ENCODE measurements around the gene PTPRD.
"Not testable (repeated sequence)": the region's sequence is repeated elsewhere in the genome, so short reads cannot be mapped to it uniquely, and the experiment has no call there.

PTPRD gene

GRCh38 chr9:9004810-9005209, 1608.0 kb downstream of the PTPRD start:
- Mint-ChIP-seq H3K36me3 (ENCODE audit: low read depth) (no peaks in the 10 kb centered on the region), H3K27ac (no peak overlapping the region), H3K4me1 (no peaks in the 10 kb centered on the region), H3K9me3 (peaks cover 3% of the 10 kb centered on the region), H3K4me3 (no peak overlapping the region), H3K27me3 (no peaks in the 10 kb centered on the region)
- DNase-seq (no peak), ATAC-seq (no peak)

- Mint-ChIP-seq H3K27me3 (no peaks in the 10 kb centered on the region), H3K9me3 (peaks cover 3% of the 10 kb centered on the region), H3K36me3 (ENCODE audit: low read depth) (no peaks in the 10 kb centered on the region), H3K27ac (no peak overlapping the region), H3K4me1 (no peaks in the 10 kb centered on the region), H3K4me3 (no peak overlapping the region)
- DNase-seq (no peak), ATAC-seq (no peak)
Measured at GRCh38 chr9:9002826-9003583, 1609.8 kb downstream of the PTPRD start.

- ATAC-seq (no peak), DNase-seq (no peak)
- H3K9me3 Mint-ChIP-seq, result no peaks in the 10 kb centered on the region
- H3K4me1 Mint-ChIP-seq, result no peaks in the 10 kb centered on the region
- H3K4me3 Mint-ChIP-seq, result no peak overlapping the region
- H3K27me3 Mint-ChIP-seq, result peaks cover 2% of the 10 kb centered on the region
- no peak overlapping the region for H3K27ac Mint-ChIP-seq
- no peaks in the 10 kb centered on the region for H3K36me3 Mint-ChIP-seq (ENCODE audit: low read depth)
Measured at GRCh38 chr9:8980496-8981013, 1632.2 kb downstream of the PTPRD start.

GRCh38 chr9:8978334-8978733, 1634.5 kb downstream of the PTPRD start:
- Mint-ChIP-seq H3K27me3 (peaks cover 2% of the 10 kb centered on the region), H3K9me3 (no peaks in the 10 kb centered on the region), H3K27ac (no peak overlapping the region), H3K36me3 (ENCODE audit: low read depth) (no peaks in the 10 kb centered on the region), H3K4me1 (no peaks in the 10 kb centered on the region), H3K4me3 (no peak overlapping the region)
- ATAC-seq, result no peak
- DNase-seq, result no peak

- H3K27ac Mint-ChIP-seq; H3K4me3 Mint-ChIP-seq; H3K36me3 Mint-ChIP-seq (ENCODE audit: low read depth); H3K27me3 Mint-ChIP-seq; DNase-seq; H3K4me1 Mint-ChIP-seq; ATAC-seq: not testable (repeated sequence)
- peaks cover 15% of the 10 kb centered on the region for H3K9me3 Mint-ChIP-seq
Measured at GRCh38 chr9:8968350-8968749, 1644.5 kb downstream of the PTPRD start.

- H3K27me3 Mint-ChIP-seq, result no peaks in the 10 kb centered on the region
- DNase-seq (no peak), ATAC-seq (no peak)
- no peak overlapping the region for H3K4me3 Mint-ChIP-seq
- H3K4me1 Mint-ChIP-seq, result no peaks in the 10 kb centered on the region
- H3K9me3 Mint-ChIP-seq, result peaks cover 7% of the 10 kb centered on the region
- no peak overlapping the region for H3K27ac Mint-ChIP-seq
- H3K36me3 Mint-ChIP-seq (ENCODE audit: low read depth), result no peaks in the 10 kb centered on the region
Measured at GRCh38 chr9:8963885-8964284, 1648.9 kb downstream of the PTPRD start.

GRCh38 chr9:8962084-8962483, 1650.7 kb downstream of the PTPRD start:
- Mint-ChIP-seq H3K27me3 (no peaks in the 10 kb centered on the region), H3K4me3 (no peak overlapping the region), H3K27ac (no peak overlapping the region), H3K4me1 (no peaks in the 10 kb centered on the region), H3K9me3 (peaks cover 7% of the 10 kb centered on the region), H3K36me3 (ENCODE audit: low read depth) (no peaks in the 10 kb centered on the region)
- DNase-seq, result no peak
- ATAC-seq, result no peak

GRCh38 chr9:8961186-8961851, 1651.5 kb downstream of the PTPRD start:
- H3K27ac Mint-ChIP-seq, result no peak overlapping the region
- H3K9me3 Mint-ChIP-seq, result peaks cover 3% of the 10 kb centered on the region
- H3K4me3 Mint-ChIP-seq, result no peak overlapping the region
- DNase-seq (no peak), ATAC-seq (no peak)
- no peaks in the 10 kb centered on the region for H3K27me3 Mint-ChIP-seq
- no peaks in the 10 kb centered on the region for H3K36me3 Mint-ChIP-seq (ENCODE audit: low read depth)
- no peaks in the 10 kb centered on the region for H3K4me1 Mint-ChIP-seq

- Mint-ChIP-seq H3K9me3 (no peaks in the 10 kb centered on the region), H3K27me3 (no peaks in the 10 kb centered on the region), H3K4me1 (no peaks in the 10 kb centered on the region), H3K4me3 (no peak overlapping the region), H3K27ac (no peak overlapping the region), H3K36me3 (ENCODE audit: low read depth) (no peaks in the 10 kb centered on the region)
- DNase-seq (no peak), ATAC-seq (no peak)
Measured at GRCh38 chr9:8960254-8960653, 1652.5 kb downstream of the PTPRD start.

GRCh38 chr9:8958358-8958757, 1654.4 kb downstream of the PTPRD start:
- Mint-ChIP-seq H3K27me3 (no peaks in the 10 kb centered on the region), H3K4me1 (no peaks in the 10 kb centered on the region), H3K9me3 (no peaks in the 10 kb centered on the region), H3K4me3 (no peak overlapping the region), H3K27ac (no peak overlapping the region), H3K36me3 (ENCODE audit: low read depth) (no peaks in the 10 kb centered on the region)
- ATAC-seq, result no peak
- no peak for DNase-seq

- Mint-ChIP-seq H3K27me3 (no peaks in the 10 kb centered on the region), H3K27ac (no peak overlapping the region), H3K4me3 (no peak overlapping the region), H3K4me1 (no peaks in the 10 kb centered on the region), H3K9me3 (no peaks in the 10 kb centered on the region), H3K36me3 (ENCODE audit: low read depth) (no peaks in the 10 kb centered on the region)
- ATAC-seq (no peak), DNase-seq (no peak)
Measured at GRCh38 chr9:8955315-8955714, 1657.5 kb downstream of the PTPRD start.

GRCh38 chr9:8946461-8946860, 1666.3 kb downstream of the PTPRD start:
- Mint-ChIP-seq H3K27ac (no peak overlapping the region), H3K9me3 (no peaks in the 10 kb centered on the region), H3K27me3 (no peaks in the 10 kb centered on the region), H3K36me3 (ENCODE audit: low read depth) (no peaks in the 10 kb centered on the region), H3K4me3 (no peak overlapping the region), H3K4me1 (no peaks in the 10 kb centered on the region)
- ATAC-seq (no peak), DNase-seq (no peak)

- Mint-ChIP-seq H3K9me3 (no peaks in the 10 kb centered on the region), H3K27me3 (no peaks in the 10 kb centered on the region), H3K36me3 (ENCODE audit: low read depth) (no peaks in the 10 kb centered on the region), H3K4me3 (no peak overlapping the region), H3K4me1 (no peaks in the 10 kb centered on the region), H3K27ac (no peak overlapping the region)
- DNase-seq, result no peak
- ATAC-seq, result no peak
Measured at GRCh38 chr9:8943392-8943791, 1669.4 kb downstream of the PTPRD start.

GRCh38 chr9:8940650-8941049, 1672.2 kb downstream of the PTPRD start:
- H3K27ac Mint-ChIP-seq, result no peak overlapping the region
- H3K9me3 Mint-ChIP-seq, result no peaks in the 10 kb centered on the region
- H3K27me3 Mint-ChIP-seq, result no peaks in the 10 kb centered on the region
- no peak overlapping the region for H3K4me3 Mint-ChIP-seq
- no peaks in the 10 kb centered on the region for H3K4me1 Mint-ChIP-seq
- no peak for ATAC-seq
- no peak for DNase-seq
- H3K36me3 Mint-ChIP-seq (ENCODE audit: low read depth), result no peaks in the 10 kb centered on the region

- ATAC-seq, result no peak
- Mint-ChIP-seq H3K4me1 (no peaks in the 10 kb centered on the region), H3K27me3 (no peaks in the 10 kb centered on the region), H3K4me3 (no peak overlapping the region), H3K9me3 (no peaks in the 10 kb centered on the region), H3K27ac (no peak overlapping the region), H3K36me3 (ENCODE audit: low read depth) (no peaks in the 10 kb centered on the region)
- no peak for DNase-seq
Measured at GRCh38 chr9:8926461-8926860, 1686.3 kb downstream of the PTPRD start.

All from activated naive CD8-positive, alpha-beta T cell treated with anti-CD3 and anti-CD28 coated beads, Interleukin-2, amount 50 U/mL, for 24 hours (primary cell).